Esophagus muscularis mucosa (tissue), 3 donors: ENCODE data around the gene CALML5.
A peak's percentile ranks its signal among the peaks of the same experiment; 100 is the strongest.

ENCODE experiments used
- CTCF ChIP-seq, 3 experiments: fragments of 200-600 bp in 2 of 3; fragments of 450-650 bp in 1 of 3; sonication (generic) in 2 of 3; IDR thresholded peaks; one replicate each; pipeline ENCODE4 v1.5.1; 2017 to 2019; ENCODE audit warnings: antibody characterized with exemption in 3 of 3, mild to moderate bottlenecking in 2 of 3, moderate library complexity in 1 of 3
- POLR2A ChIP-seq: fragments of 450-650 bp; IDR thresholded peaks from one replicate; pipeline ENCODE4 v1.6.1; 2017; ENCODE audit warnings: antibody characterized with exemption, moderate library complexity, mild to moderate bottlenecking, low read depth
- POLR2AphosphoS5 ChIP-seq, 2 donors: sonication (generic); formaldehyde crosslinking; IDR thresholded peaks; one replicate each; pipeline ENCODE4 v1.6.1; 2017; ENCODE audit warnings: antibody characterized with exemption in 2 of 2

GRCh38 chr10:5464546-5464945, 34.8 kb downstream of the CALML5 start:
- TF ChIP-seq CTCF (IDR thresholded peaks at IDR 0.05) (no peak), POLR2AphosphoS5 (IDR thresholded peaks at IDR 0.05) (peak in 1 of 2 donors; percentile 15), POLR2A (no peak)
